SW480 (cell line): ENCODE results near the gene CYP3A4.
"Not testable (repeated sequence)": the region's sequence is repeated elsewhere in the genome, so short reads cannot be mapped to it uniquely, and the experiment has no call there.

Experiments used
- DNase-seq: peaks from one replicate; pipeline ENCODE4 v3.0.0-alpha.2; 2016; ENCODE audit warnings: low spot score

CYP3A4 gene

DNA sequence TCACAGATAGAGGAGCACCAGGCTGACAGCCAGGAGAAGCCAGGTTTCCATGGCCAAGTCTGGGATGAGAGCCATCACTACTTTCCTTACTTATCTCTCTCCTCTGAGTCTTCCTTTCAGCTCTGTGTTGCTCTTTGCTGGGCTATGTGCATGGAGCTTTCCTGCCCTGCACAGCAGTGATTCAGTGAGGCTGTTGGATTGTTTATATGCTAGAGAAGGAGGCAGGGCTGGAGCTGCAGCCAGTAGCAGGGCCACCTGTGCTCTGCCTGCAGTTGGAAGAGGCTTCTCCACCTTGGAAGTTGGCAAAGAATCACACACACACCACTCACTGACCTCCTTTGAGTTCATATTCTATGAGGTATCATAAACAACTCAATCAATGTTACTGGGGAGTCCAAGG is at the start of gene CYP3A4:
Gene CYP3A4, minus strand, starts transcription at position 178 of the 400 bp plus-strand sequence. Its CDS starts 103 bp downstream, at position 75.
- DNase-seq: no peak

GRCh38 chr7:99833289-99833877 is 49.4 kb upstream of the CYP3A4 start:
- DNase-seq: no peak

DNA sequence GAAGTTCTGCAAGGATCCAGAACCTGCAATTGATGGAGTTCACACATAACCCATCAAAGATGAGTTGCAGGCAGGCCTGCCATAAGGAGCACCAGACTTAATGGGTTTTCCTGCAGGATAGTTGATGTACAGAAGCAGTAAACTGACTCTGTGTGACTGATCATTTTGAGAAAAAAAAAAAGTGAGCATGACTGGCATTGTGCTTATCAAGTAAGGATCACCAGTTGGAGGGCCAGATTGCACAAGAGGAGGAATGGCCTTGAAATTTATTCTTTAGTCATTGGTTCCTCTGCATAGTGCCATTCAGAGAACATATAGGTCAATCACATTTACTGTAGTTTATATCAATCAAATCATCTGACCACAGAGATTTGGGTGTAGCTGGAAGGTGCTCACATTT is 47.6 kb upstream of the CYP3A4 start:
- DNase-seq: no peak

DNA sequence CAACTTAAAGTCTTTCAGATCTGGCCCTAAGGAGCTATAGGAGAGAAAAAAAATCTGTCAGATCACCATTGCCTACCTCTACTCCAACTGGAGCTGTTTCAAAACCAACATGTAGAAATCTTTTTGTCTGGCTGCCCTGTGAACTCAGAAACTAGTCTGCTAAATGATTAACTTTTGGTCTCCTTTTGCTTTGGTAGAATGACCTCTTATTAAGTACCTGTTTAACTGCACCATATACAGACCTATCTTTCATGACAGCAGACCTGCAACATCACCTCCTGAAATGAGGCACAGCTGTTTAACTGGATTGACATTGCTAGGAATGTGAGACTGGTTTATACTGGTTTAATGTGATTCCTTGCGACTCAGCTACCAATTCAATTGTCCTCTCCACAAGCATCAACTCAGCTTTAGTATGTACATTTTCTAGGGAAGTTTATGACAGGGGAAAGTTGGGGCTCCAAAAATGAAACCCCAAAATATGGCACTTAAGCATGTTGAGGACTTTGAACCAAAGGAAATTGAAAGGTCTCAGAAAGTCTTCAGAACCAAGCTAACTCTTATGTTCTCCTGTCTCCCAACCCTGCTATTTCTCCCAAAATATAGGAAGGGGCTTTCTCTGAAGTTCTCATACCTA is 45.7 kb upstream of the CYP3A4 start:
- peak; percentile 22 for DNase-seq

GRCh38 chr7:99828811-99829210 is 44.8 kb upstream of the CYP3A4 start:
- no peak for DNase-seq

DNA sequence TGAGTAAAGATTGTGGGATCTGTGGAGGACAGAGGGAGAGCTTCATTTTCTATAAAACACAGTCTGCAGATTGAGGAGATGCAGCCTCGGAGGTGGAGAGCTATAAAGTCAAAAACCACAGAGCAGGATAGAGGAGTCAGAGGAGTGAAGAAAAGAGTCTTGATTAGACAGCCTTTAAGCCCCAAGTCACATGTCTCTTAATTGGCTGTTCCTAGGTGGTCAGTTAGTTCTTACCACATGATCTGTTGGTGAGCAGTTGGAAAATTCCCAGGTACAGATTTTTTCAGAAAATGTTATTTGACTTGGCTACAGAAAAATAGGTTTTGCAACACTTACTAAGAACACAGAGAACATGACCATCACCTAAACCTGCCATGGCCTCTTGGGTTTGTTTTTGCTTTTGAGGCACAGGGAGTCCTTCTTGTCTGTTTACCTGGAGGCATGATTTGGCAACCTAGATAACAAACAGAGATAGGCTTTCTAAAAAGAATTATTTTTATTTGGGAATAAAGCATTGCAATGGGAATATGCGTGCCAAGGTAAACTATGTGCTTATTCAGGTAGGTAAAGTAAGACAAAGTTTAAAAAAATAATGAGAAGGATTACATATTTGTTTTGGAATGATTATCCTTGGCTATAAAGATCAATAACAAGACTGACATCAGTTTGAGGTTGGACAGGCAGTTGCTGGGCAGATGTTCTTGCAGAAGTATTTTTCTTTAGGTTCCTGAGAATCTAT is 43.2 kb upstream of the CYP3A4 start:
- DNase-seq: no peak

GRCh38 chr7:99825873-99826272 is 41.9 kb upstream of the CYP3A4 start:
- no peak for DNase-seq

GRCh38 chr7:99825452-99825851 is 41.5 kb upstream of the CYP3A4 start:
- no peak for DNase-seq

DNA sequence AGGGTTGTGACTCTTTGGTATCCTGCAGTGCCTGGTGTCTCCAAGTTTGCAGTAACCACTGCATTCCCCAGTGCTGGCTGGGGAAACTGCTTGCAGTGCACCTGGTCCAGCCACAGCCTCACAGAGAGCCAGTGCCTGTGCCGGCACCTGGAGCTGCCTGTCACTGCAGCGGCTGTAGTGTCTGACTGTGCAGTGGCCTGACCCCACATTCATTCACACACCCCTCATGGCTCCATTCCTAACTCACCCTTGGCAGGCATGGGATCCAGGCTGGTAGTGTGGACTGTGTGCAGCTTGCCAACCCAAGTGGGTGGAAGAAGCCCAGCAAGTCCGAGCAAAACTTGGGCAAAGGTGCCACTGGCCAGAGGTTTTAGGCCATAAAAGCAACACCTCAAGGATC is 40.1 kb upstream of the CYP3A4 start:
- no peak for DNase-seq

DNA sequence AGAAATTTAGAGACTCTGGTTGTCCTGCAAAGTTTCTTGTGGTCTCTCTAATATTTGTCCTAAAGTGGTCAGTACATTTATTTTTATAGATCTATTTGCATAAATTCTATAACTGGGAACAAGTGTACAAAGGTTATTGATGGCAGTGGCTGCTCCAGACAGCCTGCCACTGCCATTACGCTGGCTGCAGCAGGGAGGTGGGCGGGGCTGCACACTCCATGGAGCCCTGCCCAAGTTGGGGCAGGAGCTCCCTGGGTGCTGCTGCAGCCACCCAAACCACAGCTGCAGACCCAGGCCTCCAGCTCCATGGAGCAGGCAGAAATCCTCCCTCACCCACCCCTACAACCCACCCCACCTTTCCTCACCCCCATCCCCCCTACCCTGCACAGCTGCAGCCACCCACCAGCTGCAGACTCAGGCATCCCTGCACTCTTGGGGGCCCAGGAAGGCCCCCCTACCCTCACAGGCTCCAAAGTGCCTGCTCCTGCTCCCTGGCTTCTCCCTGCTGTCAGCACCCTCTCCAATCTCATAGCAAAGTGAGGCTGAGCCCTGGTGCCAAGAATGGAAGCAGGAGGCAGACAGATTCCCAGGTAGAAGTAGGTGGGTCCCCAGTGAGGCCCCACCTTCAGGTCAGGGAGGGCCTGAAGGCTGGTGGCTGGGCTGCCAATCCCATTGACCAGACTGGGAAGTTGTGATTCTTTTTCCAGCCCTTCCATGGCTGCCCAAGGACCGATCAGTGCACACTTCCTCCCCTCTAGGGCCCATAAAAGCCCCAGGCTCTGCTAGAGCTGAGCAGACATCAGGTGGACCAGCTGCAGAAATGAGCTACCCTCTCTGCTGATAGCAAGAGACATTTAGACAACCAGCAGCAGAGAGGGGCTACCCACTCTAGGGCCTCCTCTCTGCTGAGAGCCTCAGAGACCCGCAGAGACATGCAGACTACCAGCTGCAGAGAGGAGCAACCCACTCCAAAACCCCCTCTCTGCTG is 39.0 kb upstream of the CYP3A4 start:
- DNase-seq: no peak

DNA sequence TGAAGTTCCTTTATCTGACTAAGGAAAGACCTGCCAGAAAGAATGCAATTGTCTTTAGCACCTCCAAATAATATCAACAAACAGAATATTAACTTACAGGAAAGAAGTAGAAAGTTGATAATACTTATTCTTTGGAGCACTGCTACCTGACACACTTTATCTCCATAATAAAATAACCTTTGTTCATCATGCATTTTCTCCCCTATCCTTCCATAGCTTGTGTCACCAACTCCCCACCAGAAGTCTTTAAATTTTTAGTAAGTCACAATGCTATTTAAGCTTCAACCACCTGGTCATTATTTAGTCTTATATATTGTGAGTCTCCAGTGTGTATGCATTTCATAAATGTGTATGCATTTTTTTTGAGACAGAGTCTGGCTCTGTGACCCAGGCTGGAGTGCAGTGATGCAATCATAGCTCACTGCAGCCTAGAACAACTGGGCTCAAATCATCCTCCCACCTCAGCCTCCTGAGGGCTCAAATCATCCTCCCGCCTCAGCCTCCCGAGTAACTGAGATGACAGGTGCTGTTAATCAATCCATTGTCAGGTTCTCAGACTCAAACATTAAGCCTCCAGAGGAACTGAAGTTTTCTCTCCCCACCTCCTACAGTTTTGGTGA is 36.5 kb upstream of the CYP3A4 start:
- DNase-seq: no peak

DNA sequence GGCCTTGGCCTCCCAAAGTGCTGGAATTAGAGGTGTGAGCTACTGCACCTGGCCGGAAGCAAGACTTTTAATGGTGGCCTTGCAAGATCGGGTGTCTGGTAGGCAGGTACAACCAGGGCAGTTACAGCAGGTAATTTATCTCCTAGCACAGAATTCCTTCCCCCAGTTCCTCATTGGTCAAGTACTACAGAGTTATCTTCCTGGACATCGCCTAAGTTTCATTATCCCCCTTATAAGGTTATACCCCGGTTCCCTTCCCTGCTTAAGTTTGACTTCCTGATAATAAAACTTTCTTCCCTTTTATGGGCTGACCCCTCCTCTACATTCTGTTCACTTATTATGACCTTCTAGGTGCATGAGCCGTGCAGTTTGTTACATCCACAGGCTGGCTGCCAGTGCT is 24.8 kb upstream of the CYP3A4 start:
- DNase-seq: no peak

- DNase-seq: no peak
Observed at GRCh38 chr7:99806839-99807478, 23.0 kb upstream of the CYP3A4 start.

GRCh38 chr7:99805641-99806040 is 21.7 kb upstream of the CYP3A4 start:
- no peak for DNase-seq

GRCh38 chr7:99803118-99803517 is 19.1 kb upstream of the CYP3A4 start:
- not testable (repeated sequence) for DNase-seq

GRCh38 chr7:99801407-99801806 is 17.4 kb upstream of the CYP3A4 start:
- DNase-seq: not testable (repeated sequence)

GRCh38 chr7:99798972-99799371 is 15.0 kb upstream of the CYP3A4 start:
- no peak for DNase-seq

GRCh38 chr7:99795864-99796263 is 11.9 kb upstream of the CYP3A4 start:
- DNase-seq: not testable (repeated sequence)

GRCh38 chr7:99794585-99795502 is 10.9 kb upstream of the CYP3A4 start:
- no peak for DNase-seq

GRCh38 chr7:99793443-99793842 is 9.5 kb upstream of the CYP3A4 start:
- no peak for DNase-seq
